HEK293 (cell line): ENCODE results near the gene CCDC152.

Experiments
- ATF2 ChIP-seq: fragments of 450-650 bp; formaldehyde crosslinking; IDR thresholded peaks from 2 replicates; pipeline ENCODE4 v1.5.1; 2016; ENCODE audit warnings: missing biosample characterization, missing genetic modification characterization, low read depth
- SALL2 ChIP-seq: fragments of 450-650 bp; formaldehyde crosslinking; IDR thresholded peaks from 2 replicates; pipeline ENCODE4 v1.5.0; 2017; ENCODE audit warnings: missing biosample characterization, mild to moderate bottlenecking, missing genetic modification characterization, borderline replicate concordance
- ZNF394 ChIP-seq: fragments of 450-650 bp; formaldehyde crosslinking; IDR thresholded peaks from 2 replicates; pipeline ENCODE4 v1.5.1; 2016; ENCODE audit warnings: missing biosample characterization, missing genetic modification characterization, mild to moderate bottlenecking, moderate library complexity, borderline replicate concordance
- TF ChIP-seq, protein P1 (sequence below): fragments of 450-650 bp; formaldehyde crosslinking; IDR thresholded peaks from 2 replicates; pipeline ENCODE4 v1.5.1; 2016; ENCODE audit warnings: missing biosample characterization, missing genetic modification characterization
- TF ChIP-seq, protein P2 (sequence below): fragments of 450-650 bp; formaldehyde crosslinking; IDR thresholded peaks from 2 replicates; pipeline ENCODE4 v1.5.1; 2016; ENCODE audit warnings: missing biosample characterization, missing genetic modification characterization, borderline replicate concordance

DNA sequence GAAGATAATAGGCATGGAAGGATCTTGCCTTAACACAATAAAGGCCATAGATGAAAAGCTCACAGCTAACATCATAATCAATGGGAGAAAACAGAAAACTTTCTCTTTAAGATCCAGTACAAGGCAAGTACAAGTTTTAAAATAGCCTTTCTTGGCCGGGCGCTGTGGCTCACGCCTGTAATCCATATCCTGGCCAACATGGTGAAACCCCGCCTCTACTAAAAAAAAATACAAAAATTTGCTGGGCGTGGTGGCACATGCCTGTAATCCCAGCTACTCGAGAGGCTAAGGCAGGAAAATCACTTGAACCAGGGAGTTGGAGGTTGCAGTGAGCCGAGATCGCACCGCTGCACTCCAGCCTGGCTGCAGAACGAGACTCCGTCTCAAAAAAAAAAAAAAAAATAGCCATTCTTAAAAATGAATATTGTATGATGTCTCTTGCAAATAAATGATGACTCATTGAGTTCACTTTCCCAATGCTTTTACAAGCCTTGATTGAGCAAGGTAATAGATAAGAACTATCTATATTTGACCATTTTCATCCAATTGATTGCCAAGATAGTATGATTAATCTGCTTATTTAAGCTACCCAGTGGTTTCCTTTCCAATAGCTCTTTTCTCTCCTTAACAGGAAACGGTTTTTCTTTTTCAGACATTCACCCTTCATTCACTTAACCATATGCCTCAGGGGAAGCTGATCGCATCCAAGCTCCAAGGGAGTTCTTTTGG is 15.8 kb downstream of the CCDC152 start:
- TF ChIP-seq, protein P1, sequence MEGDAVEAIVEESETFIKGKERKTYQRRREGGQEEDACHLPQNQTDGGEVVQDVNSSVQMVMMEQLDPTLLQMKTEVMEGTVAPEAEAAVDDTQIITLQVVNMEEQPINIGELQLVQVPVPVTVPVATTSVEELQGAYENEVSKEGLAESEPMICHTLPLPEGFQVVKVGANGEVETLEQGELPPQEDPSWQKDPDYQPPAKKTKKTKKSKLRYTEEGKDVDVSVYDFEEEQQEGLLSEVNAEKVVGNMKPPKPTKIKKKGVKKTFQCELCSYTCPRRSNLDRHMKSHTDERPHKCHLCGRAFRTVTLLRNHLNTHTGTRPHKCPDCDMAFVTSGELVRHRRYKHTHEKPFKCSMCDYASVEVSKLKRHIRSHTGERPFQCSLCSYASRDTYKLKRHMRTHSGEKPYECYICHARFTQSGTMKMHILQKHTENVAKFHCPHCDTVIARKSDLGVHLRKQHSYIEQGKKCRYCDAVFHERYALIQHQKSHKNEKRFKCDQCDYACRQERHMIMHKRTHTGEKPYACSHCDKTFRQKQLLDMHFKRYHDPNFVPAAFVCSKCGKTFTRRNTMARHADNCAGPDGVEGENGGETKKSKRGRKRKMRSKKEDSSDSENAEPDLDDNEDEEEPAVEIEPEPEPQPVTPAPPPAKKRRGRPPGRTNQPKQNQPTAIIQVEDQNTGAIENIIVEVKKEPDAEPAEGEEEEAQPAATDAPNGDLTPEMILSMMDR (tag by site-specific recombination) = no peak
- TF ChIP-seq ZNF394 (tag by site-specific recombination) = no peak
- no peak for TF ChIP-seq ATF2 (tag by site-specific recombination)
- TF ChIP-seq, protein P2, sequence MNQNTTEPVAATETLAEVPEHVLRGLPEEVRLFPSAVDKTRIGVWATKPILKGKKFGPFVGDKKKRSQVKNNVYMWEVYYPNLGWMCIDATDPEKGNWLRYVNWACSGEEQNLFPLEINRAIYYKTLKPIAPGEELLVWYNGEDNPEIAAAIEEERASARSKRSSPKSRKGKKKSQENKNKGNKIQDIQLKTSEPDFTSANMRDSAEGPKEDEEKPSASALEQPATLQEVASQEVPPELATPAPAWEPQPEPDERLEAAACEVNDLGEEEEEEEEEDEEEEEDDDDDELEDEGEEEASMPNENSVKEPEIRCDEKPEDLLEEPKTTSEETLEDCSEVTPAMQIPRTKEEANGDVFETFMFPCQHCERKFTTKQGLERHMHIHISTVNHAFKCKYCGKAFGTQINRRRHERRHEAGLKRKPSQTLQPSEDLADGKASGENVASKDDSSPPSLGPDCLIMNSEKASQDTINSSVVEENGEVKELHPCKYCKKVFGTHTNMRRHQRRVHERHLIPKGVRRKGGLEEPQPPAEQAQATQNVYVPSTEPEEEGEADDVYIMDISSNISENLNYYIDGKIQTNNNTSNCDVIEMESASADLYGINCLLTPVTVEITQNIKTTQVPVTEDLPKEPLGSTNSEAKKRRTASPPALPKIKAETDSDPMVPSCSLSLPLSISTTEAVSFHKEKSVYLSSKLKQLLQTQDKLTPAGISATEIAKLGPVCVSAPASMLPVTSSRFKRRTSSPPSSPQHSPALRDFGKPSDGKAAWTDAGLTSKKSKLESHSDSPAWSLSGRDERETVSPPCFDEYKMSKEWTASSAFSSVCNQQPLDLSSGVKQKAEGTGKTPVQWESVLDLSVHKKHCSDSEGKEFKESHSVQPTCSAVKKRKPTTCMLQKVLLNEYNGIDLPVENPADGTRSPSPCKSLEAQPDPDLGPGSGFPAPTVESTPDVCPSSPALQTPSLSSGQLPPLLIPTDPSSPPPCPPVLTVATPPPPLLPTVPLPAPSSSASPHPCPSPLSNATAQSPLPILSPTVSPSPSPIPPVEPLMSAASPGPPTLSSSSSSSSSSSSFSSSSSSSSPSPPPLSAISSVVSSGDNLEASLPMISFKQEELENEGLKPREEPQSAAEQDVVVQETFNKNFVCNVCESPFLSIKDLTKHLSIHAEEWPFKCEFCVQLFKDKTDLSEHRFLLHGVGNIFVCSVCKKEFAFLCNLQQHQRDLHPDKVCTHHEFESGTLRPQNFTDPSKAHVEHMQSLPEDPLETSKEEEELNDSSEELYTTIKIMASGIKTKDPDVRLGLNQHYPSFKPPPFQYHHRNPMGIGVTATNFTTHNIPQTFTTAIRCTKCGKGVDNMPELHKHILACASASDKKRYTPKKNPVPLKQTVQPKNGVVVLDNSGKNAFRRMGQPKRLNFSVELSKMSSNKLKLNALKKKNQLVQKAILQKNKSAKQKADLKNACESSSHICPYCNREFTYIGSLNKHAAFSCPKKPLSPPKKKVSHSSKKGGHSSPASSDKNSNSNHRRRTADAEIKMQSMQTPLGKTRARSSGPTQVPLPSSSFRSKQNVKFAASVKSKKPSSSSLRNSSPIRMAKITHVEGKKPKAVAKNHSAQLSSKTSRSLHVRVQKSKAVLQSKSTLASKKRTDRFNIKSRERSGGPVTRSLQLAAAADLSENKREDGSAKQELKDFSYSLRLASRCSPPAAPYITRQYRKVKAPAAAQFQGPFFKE (tag by site-specific recombination) = no peak
- no peak for TF ChIP-seq SALL2 (tag by site-specific recombination)
